Loucy (cell line): ENCODE results near the gene HPSE.

ENCODE experiments used
- CTCF ChIP-seq: fragments of 200-600 bp; sonication (generic); conservative IDR thresholded peaks from 2 replicates; pipeline ENCODE4 v1.5.1; 2014; ENCODE audit warnings: mild to moderate bottlenecking, antibody characterized with exemption, low read length
- EZH2phosphoT487 ChIP-seq: fragments of 200-600 bp; IDR thresholded peaks from 2 replicates; pipeline ENCODE4 v1.6.1; 2018; ENCODE audit warnings: antibody characterized with exemption, mild to moderate bottlenecking, moderate library complexity, borderline replicate concordance

DNA sequence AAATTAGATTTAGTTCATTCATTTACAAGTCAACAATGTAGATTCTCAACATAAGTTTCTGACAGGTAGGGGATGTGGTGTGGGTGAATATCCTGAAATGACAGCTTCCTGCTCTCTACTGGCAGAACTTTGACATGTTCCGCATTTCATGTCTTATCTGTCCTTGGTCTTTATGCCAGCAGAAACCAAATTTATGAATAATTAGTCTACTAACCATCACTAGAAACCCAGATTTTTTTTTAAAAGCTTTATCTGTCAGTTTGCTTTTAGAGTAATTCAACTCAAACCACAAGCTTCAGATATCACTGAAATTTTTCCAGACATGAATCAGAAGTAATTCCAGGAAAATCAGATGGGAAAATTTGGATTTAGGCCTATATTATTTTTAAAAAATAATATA, 68.0 kb downstream of the HPSE start:
- no peak for TF ChIP-seq CTCF
- no peak for TF ChIP-seq EZH2phosphoT487
